Activated CD4-positive, CD25-positive, alpha-beta regulatory T cell (primary cell): ENCODE measurements around the gene NDUFB10.
A peak's percentile ranks its signal among the peaks of the same experiment; 100 is the strongest.

Source experiments
- DNase-seq, 4 experiments: peaks; one replicate each; lab custom pipeline; 2025; lab: John Stamatoyannopoulos, UW

NDUFB10 gene

DNA sequence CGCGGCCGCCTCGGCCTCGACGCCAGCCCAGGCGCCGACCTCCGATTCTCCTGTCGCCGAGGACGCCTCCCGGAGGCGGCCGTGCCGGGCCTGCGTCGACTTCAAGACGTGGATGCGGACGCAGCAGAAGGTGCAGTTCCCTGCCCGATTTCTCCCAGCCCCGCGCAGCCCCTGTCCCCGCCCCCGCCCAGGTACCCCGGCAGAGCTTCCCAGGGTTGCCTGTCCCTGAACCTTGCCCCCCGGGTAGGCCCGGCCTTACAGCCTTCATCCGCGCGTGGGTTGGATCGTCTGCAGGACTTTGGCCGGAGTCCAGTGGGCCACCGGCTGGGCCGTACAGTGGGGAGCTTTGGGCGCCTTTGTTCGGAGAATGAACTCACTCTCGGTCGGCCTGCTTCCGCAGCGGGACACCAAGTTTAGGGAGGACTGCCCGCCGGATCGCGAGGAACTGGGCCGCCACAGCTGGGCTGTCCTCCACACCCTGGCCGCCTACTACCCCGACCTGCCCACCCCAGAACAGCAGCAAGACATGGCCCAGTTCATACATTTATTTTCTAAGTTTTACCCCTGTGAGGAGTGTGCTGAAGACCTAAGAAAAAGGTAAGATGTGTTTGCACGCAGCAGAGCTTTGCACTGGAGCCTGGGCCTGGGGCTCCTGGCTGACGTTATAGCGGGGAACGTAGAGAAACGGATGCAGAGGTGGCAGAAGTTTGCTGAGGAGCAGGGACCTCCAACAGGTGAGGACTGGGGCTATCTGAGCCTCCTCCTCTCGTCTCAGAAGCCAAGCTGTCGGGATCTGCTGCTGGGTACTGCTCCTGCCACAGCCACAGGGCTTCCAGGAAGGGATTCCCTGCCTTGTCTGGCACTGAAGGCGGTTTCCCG lies 25.2 kb downstream of the NDUFB10 start:
- no peak for DNase-seq

DNA sequence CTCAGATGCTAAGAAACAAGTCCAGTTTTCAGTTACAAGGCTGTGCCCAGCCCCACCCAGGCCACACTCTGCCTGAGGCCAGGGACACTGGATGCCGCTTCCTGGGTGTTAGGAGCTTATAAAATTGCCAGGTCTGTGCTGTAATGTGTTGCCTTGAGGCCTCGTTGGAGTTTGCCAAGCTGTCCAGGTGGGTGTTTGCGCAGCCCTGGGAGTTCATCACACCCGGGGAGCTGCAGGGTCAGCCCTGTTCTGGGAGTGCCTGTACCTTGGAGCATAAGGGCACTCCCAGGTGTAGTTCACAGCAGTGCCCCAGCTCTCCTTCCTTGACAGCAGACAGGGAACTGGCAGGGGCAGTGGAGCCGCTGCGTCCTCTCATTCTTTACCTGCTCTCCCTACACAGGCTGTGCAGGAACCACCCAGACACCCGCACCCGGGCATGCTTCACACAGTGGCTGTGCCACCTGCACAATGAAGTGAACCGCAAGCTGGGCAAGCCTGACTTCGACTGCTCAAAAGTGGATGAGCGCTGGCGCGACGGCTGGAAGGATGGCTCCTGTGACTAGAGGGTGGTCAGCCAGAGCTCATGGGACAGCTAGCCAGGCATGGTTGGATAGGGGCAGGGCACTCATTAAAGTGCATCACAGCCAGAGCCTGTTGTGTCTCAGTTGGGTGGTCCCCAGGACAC lies 26.3 kb downstream of the NDUFB10 start:
- DNase-seq = no peak

- DNase-seq = no peak
Observed at GRCh38 chr16:1987198-1987597, 27.9 kb downstream of the NDUFB10 start.

GRCh38 chr16:1989209-1990100 lies 30.1 kb downstream of the NDUFB10 start, which contains the start of gene SYNGR3:
TSS of gene SYNGR3 (plus strand) at chr16:1989970. CDS start at chr16:1990103, 133 bp downstream.
- no peak for DNase-seq

DNA sequence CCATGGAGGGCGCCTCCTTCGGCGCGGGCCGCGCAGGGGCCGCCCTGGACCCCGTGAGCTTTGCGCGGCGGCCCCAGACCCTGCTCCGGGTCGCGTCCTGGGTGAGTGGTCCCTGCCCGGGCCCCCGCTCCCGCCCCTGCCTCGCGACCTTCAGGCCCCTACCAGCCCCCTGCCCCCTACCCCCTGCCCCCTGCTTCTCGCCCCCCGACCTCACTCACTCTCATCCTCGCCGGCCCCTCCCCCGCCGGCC lies 30.7 kb downstream of the NDUFB10 start:
- DNase-seq = no peak

DNA sequence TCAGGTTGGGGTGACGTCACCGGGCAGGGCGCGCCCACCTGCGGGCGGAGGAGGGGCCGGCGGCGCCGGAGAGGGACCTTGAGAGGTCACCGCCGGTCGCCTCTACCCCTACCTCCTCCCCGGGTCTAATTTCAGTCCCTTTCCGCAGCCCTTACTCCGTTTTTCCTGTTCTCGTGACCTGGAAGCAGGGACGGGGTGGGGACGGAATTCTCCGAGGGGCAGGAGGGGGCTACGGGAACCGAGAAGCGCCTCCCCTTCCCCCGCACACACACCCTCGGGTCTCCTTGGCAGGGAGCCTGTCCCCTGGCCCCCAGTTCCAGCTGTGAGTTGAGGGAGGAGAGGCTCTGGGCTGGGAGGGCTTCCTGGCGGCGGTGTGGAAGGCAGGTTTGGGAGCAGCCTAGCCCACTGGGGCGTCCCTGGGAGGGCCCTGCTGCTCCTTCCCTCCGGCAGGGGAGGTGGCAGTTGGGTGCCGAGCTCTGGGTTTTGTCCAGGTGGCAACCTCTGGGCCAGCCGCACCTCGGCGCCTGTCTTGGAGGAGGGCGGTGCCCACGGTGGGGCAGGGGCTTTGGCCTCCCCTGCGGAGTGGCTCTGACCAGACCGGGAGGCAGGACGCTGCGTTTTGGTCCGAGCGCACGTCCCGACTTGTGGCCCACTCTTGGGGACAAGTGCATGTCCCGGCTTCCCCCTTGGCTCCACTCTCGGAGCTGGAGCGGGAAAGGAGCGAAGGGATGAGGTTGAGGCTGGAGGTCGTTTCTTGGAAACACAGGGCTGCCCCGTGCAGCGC lies 31.2 kb downstream of the NDUFB10 start:
- DNase-seq = no peak

DNA sequence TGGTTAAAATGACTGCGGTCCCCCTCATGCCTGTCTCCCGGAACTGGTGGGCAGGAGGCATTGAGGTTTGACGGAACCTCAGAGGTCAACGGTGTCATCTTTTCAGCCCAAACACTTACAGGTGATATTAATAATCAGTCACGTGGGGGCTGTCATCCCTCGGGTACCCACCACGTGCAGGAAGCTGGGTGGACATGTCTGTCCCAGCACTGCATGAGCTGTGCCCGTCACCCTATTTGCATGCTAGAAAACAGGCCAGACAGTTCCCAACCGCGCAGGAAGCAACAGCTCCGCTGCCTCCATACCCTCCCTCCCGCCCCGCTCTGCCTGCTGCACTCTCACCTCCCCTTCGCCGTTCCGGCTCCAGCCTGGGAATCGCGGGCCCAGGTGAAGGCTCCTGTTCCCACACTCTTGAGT lies 31.8 kb downstream of the NDUFB10 start:
- DNase-seq = no peak

DNA sequence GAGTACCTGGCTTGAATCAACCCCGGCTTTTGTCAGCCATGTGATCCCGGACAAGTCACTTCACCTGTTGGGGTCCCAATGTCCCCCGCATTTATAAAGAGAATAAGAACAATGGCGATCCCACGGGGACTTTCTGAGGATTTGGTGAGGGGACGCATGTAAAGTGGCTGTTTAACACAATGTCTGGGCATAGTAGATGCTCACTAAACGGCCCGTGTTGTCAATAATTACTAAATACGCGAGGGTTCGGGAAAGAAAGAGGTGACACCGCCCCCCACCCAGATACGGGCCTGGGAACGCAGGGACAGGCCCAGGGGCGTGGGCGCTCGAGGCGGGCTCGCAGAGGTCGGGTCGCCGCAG lies 32.2 kb downstream of the NDUFB10 start:
- no peak for DNase-seq

GRCh38 chr16:1991948-1992703 lies 32.8 kb downstream of the NDUFB10 start:
- peak; percentile 97 to 99 (median 98) for DNase-seq

GRCh38 chr16:1992704-1993317 lies 33.5 kb downstream of the NDUFB10 start:
- DNase-seq = no peak

GRCh38 chr16:1993731-1994131 lies 34.4 kb downstream of the NDUFB10 start:
- no peak for DNase-seq

DNA sequence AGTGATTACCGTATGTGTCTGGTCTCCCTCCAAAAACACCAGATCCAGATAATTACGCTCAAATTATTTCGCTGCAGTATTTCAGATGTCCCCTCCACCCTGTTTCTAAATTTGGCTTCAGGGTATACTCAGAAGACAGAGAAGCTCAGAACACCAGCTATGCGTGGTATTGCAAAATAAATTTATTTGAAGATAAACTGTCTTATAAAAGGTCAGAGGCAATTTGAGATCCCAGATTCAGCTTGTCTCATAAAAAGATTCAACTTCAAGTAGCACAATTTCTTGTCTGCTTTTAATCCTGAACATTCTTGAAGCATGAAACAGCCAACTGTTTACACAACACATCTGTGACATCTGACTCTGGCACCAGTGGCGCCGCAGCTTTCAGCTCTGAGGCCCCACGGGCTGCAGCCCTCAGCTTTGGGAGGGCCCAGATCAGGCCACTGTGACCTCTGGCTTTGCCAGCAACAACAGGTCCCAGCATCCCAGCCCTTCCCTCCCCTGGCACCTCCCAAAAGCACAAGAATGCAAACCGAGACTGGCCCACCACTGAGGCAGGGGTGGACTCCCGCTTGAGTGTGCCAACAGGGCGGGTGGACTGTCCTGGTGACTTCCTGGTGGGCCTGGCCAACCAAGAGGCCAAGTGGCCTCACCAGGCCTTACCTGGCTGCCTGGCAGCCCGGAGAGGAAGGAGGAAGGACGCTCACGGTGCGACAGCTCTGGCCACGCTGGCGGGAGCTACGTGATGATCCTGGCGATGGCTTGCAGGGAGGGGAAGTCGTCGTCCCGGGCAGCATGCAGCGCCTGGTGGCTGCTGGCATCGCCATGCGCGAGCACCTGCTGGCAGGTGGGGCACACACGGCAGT lies 38.4 kb downstream of the NDUFB10 start:
- DNase-seq = no peak

DNA sequence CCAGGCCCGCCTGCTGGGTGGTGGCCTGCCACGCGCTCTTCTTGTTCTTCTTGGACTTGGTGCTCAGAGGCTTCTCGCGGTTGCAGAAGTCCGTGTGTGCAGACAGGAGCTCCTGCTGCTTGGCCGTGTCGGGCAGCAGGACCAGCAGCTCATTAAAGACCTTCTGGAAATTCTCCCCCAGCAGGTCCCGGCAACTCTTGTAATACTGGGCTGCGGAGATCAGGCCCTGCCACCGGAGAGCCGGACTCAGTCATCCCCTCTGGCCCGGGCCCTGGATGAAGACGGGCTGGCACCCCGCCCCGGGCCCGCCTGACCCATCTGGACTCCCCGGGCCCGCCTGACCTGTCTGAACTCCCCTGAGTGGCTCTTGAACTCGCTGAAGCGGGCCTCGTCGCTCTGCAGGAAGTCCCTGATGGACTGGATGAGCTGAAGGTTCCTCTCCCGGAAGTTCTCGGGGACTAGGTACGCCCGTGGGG lies 39.1 kb downstream of the NDUFB10 start:
- no peak for DNase-seq

DNA sequence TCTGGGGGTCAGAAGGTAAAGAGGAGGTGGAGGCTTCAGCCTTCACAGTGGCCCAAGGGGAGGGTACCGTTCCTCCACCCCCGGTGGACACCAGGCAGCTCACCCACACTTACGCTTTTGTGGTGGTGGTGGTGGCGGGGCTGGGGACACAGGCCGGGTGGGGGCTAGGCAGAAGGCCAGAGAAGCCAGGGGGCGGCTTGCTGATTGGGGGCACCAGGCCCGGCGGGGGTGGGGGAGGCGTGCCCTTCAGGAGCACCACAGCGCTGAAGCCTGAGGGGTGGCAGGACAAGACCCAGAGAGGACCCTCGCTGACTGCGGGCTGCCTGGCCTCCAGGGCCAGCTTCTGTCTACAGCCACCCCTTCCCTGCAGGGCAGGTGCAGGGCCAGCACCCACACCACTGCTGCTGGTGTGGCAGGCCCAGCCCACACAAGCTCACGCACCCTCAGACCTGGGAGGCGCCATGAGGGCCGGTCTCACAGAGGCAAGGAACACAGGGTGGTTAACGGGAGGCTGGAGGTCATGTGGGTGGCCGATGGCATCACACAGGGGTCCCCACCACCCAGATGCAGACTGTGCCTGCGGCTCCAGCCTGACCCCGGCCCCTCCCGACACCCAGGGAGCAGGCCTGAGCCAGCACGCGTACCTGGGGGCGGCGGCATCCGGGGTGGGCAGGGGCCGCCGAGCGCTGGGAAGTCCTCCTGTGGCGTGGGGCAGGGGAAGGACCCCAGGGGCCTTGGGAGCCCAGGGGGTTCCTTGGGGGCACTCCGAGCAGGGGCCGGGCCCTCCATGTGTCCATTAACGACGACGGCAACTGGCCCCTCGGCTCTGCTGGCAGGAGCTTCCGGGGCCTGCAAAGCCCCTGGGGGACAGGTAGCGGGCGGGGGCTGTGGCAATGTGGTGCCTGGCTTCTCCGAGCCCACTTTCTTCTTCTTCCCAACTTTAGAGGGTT lies 39.8 kb downstream of the NDUFB10 start:
- no peak for DNase-seq

DNA sequence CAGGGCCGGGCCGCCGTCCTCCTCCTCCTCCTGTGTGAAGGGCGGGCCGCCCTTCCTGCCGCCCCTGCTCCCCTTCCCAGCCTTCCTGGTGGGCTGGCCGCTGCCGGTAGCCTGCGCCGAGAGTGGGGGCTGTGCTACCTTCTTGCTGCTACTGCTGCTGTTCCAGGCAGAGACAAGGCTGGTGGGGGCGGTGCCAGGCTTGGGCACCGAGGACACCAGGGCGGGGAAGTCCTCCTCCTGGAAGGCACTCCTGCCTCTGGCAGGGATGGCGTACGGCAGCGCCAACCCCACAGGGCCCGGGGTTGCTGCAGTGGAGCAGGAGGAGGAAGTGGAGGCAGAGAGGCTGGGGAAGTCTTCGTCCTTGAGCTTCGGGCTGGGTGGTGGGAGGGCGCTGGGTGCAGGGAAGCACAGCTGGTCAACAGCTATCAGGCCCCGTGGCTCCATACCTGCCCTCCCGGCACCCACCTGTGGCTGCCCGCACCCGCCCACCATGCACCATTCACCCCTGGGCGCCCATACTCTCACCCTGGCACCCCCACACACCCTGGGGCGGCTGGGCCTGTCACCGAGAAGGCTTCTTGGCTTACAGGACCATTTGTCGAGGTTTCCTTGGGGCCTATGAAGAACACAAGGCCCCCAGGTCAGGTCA lies 40.7 kb downstream of the NDUFB10 start:
- DNase-seq = no peak

DNA sequence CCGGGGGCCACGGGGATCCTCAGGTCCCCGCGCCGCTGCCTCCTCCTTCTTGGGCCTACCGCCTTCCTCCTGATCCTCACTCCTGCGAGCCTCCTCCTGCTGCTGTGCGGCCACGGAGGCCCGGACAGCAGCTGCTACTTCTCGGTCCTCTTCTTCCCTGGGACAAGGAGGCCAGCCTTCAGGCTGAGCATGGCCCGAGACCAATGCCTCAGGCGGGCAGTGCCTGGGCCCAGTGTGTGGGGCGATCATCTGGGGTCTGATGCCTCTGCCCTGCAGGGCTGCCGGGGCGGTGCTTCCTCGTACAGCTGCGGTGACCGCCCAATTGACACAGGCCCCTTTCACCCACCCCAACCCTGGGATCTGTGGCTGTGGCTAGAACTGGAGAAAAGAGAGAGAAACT lies 41.7 kb downstream of the NDUFB10 start:
- DNase-seq = no peak

- no peak for DNase-seq
Observed at GRCh38 chr16:2001456-2002355, 42.4 kb downstream of the NDUFB10 start.
